ENCODE measurements around the gene IGSF9.

IGSF9 gene

GRCh38 chr1:159968901-159969300 lies 23.5 kb upstream of the IGSF9 start:
- Histone ChIP-seq H3K4me1 (ENCODE audit: low read length) (peaks cover 29% of the 10 kb centered on the region), H3K4me2 (ENCODE audit: low read length) (peak overlapping the region; percentile 52), H3K79me2 (ENCODE audit: low read length) (no peaks in the 10 kb centered on the region), H3K36me3 (replicated peaks; ENCODE audit: low read depth, low read length) (peaks cover 3% of the 10 kb centered on the region), H3K27ac (ENCODE audit: low read length) (peak overlapping the region; percentile 69), H3K9ac (ENCODE audit: low read length) (peak overlapping the region; percentile 44; the same call in 1 of the 2 replicates), H3K27me3 (ENCODE audit: low read depth, low read length) (peaks cover 7% of the 10 kb centered on the region; the same call in 1 of the 2 replicates), H3K9me3 (ENCODE audit: insufficient read depth, low read length) (no peaks in the 10 kb centered on the region), H3K4me3 (ENCODE audit: low read length) (peak overlapping the region; percentile 25; the same call in 1 of the 2 replicates), H2AFZ (ENCODE audit: low read depth, low read length) (no peak overlapping the region), H4K20me1 (ENCODE audit: insufficient read depth, low read length) (no peaks in the 10 kb centered on the region)
- TF ChIP-seq EZH2phosphoT487 (IDR thresholded peaks at IDR 0.05; ENCODE audit: low read depth) = no peak
- no peak for TF ChIP-seq CTCF (IDR thresholded peaks at IDR 0.05; ENCODE audit: low read depth, low read length)

- Histone ChIP-seq H3K79me2 (ENCODE audit: low read length) (no peaks in the 10 kb centered on the region), H3K27me3 (ENCODE audit: low read depth, low read length) (peaks cover 7% of the 10 kb centered on the region; the same call in 1 of the 2 replicates)
These were observed 19.9 kb upstream of the IGSF9 start for GRCh38 chr1:159965263-159965662.

DNA sequence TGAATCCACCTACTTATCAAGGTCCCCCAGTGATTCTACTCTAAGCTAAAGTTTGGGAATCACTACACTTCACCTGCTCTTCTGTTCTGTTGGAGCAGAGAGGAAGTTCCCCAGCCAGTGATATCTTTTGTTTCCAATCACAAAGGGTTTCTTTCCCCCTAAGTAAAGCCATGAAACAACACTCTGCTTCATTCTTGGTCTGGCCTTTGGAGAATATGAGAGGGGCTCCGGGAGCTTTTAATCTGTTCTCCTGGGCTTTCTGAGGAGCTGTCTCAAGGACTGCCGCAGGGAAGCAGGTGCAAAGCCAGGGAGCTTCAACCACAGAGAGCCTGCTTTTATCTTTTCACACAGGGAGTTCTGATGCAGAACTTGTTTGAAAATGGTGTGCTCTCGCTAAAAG lies 18.7 kb upstream of the IGSF9 start:
- H3K27me3 ChIP-seq (ENCODE audit: low read depth, low read length) = peaks cover 7% of the 10 kb centered on the region; the same call in 1 of the 2 replicates
- no peaks in the 10 kb centered on the region for H3K79me2 ChIP-seq (ENCODE audit: low read length)
- H3K9me3 ChIP-seq (ENCODE audit: insufficient read depth, low read length) = no peaks in the 10 kb centered on the region
- no peak overlapping the region for H3K4me3 ChIP-seq (ENCODE audit: low read length)
- peaks cover 51% of the 10 kb centered on the region for H3K4me1 ChIP-seq (ENCODE audit: low read length)
- no peak overlapping the region for H3K27ac ChIP-seq (ENCODE audit: low read length)
- no peak overlapping the region for H3K4me2 ChIP-seq (ENCODE audit: low read length)
- H4K20me1 ChIP-seq (ENCODE audit: insufficient read depth, low read length) = no peaks in the 10 kb centered on the region
- no peak overlapping the region for H3K9ac ChIP-seq (ENCODE audit: low read length)
- H3K36me3 ChIP-seq (replicated peaks; ENCODE audit: low read depth, low read length) = peaks cover 3% of the 10 kb centered on the region
- H2AFZ ChIP-seq (ENCODE audit: low read depth, low read length) = no peak overlapping the region
- no peak for TF ChIP-seq CTCF (IDR thresholded peaks at IDR 0.05; ENCODE audit: low read depth, low read length)
- TF ChIP-seq EZH2phosphoT487 (IDR thresholded peaks at IDR 0.05; ENCODE audit: low read depth) = no peak

More at GRCh38 chr1:159965263-159965662, 19.9 kb upstream of the IGSF9 start:
- Histone ChIP-seq H3K27ac (ENCODE audit: low read length) (no peak overlapping the region), H3K4me1 (ENCODE audit: low read length) (peaks cover 52% of the 10 kb centered on the region), H2AFZ (ENCODE audit: low read depth, low read length) (no peak overlapping the region), H3K4me3 (ENCODE audit: low read length) (no peak overlapping the region), H3K36me3 (replicated peaks; ENCODE audit: low read depth, low read length) (peaks cover 3% of the 10 kb centered on the region), H3K9ac (ENCODE audit: low read length) (no peak overlapping the region), H4K20me1 (ENCODE audit: insufficient read depth, low read length) (no peaks in the 10 kb centered on the region), H3K4me2 (ENCODE audit: low read length) (no peak overlapping the region), H3K9me3 (ENCODE audit: insufficient read depth, low read length) (no peaks in the 10 kb centered on the region)
- TF ChIP-seq CTCF (IDR thresholded peaks at IDR 0.05; ENCODE audit: low read depth, low read length) (no peak), EZH2phosphoT487 (IDR thresholded peaks at IDR 0.05; ENCODE audit: low read depth) (no peak)

DNA sequence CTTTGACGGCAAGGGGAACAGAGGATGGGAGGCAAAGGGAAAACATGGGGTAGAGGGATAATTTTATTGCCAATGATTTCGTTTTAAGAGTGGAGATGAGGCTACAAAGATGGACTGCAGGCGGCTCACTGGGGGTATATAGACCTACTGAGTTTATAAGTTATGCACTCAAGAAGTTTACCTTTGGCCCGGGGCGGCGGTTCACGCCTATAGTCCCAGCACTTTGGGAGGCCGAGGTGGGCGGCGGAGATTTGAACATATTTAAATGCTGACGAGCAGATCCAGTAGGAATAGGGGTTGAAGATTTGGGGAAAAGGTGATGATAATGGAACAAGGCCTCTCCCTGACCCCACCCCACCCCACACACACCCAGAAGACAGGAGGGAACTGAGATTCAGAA lies 16.8 kb upstream of the IGSF9 start:
- Histone ChIP-seq H3K4me3 (ENCODE audit: low read length) (no peak overlapping the region), H3K36me3 (replicated peaks; ENCODE audit: low read depth, low read length) (no peaks in the 10 kb centered on the region), H3K79me2 (ENCODE audit: low read length) (no peaks in the 10 kb centered on the region), H3K4me2 (ENCODE audit: low read length) (no peak overlapping the region), H3K27ac (ENCODE audit: low read length) (no peak overlapping the region), H3K27me3 (ENCODE audit: low read depth, low read length) (peaks cover 7% of the 10 kb centered on the region; the same call in 1 of the 2 replicates), H4K20me1 (ENCODE audit: insufficient read depth, low read length) (no peaks in the 10 kb centered on the region), H2AFZ (ENCODE audit: low read depth, low read length) (no peak overlapping the region), H3K4me1 (ENCODE audit: low read length) (peaks cover 55% of the 10 kb centered on the region), H3K9ac (ENCODE audit: low read length) (no peak overlapping the region), H3K9me3 (ENCODE audit: insufficient read depth, low read length) (no peaks in the 10 kb centered on the region)
- TF ChIP-seq CTCF (IDR thresholded peaks at IDR 0.05; ENCODE audit: low read depth, low read length) = no peak
- no peak for TF ChIP-seq EZH2phosphoT487 (IDR thresholded peaks at IDR 0.05; ENCODE audit: low read depth)
